UCSD-AML1 (cell line): ENCODE measurements around the gene FGF1.

Experiments
- DNase-seq: peaks from one replicate; lab custom pipeline; 2025; ENCODE audit not compliant: unreplicated experiment; lab: John Stamatoyannopoulos, UW

Gene FGF1

DNA sequence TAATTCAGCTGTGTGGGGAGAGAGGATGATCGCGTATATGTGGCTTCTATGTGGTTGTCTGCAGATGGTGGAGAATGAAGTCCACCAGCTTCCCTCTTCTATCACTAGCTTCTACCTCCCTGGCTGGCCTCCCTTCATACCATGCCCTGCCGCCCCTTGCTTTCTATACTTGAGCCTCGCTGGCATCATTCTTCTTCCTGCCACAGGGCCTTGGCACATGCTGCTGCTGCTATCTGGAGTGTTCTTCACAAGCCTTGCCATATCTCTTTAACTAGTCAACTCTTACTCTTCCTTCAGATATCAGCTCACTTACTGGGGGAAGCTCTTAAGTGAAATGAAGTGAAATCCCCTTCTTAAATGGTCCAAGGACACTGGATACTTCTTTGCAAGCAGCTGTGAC, 100.4 kb downstream of the FGF1 start:
- DNase-seq, result no peak

DNA sequence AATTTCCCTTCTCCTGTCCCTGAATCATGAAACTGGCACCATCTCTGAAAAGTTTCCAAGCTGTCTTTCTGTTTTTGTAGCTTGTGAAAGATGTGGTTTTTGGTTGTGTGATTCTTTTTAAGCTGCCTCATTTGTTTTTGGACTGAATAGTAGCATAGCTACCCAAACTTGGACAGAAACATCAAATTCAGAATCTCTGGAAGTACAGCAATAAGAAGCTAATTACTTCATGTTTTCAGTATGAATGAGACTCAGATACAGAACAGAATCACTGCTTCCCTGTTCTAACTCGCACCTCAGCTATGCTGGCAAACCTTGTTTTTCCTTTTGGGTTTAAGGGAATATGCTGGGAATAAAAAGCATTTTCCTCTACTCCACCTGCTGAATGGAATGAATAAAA, 101.0 kb downstream of the FGF1 start:
- DNase-seq, result no peak

DNA sequence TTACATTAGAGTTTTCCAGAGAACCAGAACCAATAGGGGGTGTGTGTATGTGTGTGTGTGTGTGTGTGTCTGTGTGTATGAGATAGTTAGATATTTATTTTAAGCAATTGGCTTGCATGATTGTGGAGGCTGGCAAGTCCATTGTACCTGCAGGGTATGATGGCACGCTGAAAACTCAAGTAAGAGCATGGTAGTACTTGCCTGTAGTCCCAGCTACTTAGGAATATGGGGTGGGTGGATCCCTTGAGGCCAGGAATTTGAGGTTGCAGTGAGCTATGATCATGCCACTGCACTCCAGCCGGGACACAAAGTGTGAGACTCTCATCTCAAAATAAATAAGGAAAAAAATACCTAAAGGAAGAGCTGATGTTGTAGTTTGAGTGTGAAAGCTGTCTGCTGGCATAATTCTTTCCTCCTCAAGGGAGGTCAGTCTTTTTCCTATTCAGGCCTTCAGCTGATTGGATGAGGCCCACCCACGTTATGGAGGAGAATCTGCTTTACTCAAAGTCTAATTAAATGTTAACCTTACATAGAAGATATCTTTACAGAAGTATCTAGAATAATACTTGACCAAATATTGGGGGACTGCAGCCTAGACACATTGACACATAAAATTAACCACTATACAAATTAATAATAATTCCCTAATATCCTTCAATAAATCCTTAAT, 107.6 kb downstream of the FGF1 start:
- no peak for DNase-seq

DNA sequence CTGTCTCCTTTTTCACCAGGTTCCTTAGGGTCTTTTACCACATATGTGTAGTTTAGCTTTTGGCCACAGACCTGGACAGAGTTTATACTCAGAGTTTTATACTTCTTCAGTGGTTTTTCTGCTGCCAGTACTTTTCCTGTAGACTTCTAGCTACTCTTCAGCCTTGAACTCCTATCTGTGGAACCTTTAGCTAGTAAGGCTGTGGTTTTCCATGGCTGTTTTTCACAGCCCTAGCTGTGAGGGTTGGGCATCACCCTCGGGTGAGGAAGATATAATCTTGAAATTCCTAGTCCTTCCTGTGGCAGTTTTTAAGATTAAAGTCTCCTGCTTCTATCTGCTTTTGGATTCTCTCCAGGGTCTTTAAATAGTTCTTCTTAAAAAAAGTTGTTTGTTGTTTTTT, 109.1 kb downstream of the FGF1 start:
- no peak for DNase-seq

DNA sequence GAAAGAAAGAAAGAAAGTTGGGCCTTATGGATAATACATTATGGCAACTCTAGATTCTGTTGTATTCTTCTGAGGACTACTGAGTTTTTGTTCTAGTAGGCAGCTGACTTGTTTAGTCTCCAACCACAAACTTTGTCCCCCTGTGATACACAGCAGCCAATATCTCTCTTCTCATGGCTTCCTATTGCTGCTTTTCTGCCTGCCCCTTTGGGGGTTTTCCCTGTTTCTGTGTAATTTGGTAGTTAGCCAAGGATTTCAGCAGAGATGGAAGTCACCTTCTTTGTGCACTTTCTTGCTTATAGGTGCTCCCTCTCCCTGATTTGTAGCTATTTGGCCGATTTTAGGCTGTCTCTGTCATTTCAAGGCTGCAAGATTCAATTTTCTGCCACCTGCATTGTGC, 109.6 kb downstream of the FGF1 start:
- DNase-seq, result no peak

DNA sequence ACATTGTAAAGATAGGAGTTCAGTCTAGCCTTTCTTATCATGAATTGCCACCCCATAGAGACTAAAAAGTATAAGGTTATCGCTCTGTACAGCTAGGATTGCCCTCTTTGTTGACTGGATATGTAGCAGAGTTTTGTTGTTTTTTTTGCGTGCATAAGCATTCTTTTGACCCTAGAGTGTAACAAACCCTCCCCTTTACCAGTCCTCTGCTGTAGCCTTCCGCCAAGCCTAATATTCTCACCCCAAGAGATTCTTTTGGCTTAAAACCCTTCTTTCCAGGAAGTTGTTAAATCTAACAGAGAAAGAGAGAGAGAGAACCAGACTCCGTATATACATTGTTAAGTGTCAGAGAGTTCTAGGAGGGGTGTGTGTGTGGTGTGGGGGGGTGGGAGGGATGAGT, 113.9 kb downstream of the FGF1 start:
- DNase-seq, result no peak

DNA sequence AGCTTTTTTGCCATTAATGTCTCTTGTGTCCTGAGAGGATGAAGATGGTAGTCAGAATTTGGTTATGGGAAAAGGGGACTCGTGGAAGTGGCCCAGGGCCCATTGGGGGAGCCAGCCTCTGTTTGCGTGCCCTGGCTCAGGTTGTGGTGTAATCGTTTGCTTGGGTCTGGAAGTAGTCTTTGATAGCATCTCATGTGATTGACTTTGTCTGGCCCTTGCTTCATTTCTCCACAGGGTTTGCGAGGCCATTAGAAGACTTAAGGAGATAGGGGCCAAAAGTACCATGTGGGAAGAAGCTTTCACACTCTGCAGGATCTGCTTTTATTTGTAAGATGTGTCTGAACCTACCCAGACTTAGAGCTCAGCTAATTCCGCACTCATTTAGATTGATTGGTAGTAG, 114.5 kb downstream of the FGF1 start:
- no peak for DNase-seq

DNA sequence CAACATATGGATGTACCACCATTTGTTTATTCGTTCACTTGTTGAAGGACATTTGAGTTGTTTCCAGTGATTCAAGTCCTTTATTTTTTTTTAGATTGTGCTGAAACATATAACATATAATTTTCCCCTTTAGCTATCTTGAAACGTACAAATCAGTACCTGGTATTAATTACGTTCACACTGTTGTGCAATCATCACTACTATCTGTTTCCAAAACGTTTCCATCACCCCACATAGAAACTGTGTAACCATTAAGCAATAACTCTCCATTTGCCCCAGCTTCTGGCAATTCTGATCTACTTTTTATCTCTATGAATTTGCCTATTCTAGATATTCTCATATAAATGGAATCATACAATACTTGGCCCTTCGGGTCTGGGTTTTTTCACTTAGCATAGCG, 116.0 kb downstream of the FGF1 start:
- no peak for DNase-seq

DNA sequence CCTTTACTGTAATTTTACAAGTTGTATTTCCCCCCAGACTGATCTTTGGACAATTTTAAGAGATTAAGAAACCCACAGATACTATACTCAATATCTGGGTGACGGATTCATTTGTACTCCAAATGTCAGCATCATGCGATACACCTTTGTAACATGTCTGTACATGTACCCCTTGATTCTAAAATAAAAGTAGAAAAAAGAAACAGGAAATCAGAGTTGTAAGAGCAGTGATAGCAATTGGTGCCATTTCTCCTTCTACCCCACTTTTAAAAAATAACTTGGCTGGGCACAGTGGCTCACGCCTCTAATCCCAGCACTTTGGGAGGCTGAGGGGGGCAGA, 116.9 kb downstream of the FGF1 start:
- DNase-seq, result no peak

DNA sequence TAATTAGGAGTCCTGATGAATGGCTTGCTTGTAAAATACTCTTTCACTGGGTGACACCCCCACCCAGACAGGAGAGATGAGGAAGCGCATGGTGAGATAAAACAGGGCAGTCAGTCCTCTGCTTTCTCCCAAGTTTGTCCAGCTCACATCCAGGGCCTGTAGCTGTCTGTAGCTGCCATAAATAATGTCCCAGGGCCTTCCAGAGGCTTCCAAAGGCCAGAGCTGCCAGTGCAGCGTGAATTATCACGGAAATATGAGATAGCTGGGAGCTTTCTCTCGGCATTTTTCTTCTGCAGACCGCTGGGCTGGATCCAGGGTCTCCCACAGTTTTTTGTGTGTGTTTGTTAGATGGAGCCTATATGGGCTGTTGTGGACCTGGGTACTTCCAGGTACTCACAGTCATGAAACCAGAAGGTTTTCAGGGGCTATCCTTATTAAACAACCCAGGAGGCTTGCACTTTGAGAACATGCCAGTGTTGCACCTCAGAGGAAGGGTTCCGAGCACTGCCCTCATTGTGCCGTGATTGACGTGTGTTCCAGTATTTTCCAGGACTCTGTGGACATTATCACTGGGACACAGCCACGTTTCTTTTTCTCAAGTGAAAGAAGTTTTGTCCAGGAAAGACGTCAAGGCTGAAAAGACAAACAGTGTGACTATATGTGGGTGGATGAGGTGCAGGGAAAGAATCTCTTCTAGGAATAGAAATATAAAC, 117.5 kb downstream of the FGF1 start:
- no peak for DNase-seq

DNA sequence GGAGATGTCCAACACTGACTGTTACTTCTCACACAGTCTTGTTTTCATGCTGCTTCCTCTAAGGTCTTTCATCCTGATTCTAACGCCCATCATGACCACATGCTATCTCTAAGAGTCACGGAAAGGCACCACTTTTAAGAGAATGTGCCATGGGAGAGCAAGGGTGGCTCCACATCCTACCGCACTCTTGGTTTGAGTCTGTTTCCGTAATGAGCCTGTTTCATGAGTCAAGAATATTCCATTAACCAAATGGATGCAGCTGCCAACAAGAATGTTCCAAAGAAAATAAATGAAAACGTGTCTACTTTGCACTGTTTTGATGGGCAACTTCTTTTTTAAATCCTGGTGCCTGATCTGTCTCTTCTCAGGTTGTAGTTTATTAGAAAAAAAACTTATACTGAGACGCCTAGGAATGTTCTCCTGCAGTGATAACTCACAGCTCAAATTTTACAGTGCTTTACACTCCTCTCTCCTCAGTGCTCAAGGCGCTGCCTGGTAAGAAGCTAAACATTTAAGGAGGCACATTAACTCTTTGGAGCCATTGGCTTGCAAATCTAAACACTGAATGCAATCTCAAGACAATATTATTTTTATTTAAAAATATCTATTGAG, 124.3 kb downstream of the FGF1 start:
- no peak for DNase-seq

DNA sequence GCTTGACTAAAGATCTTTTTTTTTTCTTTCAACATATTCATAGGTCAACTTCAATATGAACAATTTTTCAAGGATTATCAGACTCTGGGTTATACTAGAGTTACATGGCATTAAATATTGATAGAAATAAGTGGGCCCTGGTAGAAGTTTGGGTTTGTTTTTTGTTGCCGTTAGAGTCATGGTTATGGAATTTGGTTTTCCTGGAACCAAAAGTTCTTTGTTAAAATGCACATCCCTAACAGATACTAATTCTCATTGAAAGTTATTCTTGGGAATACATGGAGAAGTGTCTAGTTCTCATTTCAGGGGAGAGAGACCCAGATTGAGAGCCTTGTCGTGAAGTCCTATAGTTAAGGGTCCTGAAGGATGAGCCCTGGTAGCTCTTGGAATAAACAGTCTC, 124.9 kb downstream of the FGF1 start:
- no peak for DNase-seq

DNA sequence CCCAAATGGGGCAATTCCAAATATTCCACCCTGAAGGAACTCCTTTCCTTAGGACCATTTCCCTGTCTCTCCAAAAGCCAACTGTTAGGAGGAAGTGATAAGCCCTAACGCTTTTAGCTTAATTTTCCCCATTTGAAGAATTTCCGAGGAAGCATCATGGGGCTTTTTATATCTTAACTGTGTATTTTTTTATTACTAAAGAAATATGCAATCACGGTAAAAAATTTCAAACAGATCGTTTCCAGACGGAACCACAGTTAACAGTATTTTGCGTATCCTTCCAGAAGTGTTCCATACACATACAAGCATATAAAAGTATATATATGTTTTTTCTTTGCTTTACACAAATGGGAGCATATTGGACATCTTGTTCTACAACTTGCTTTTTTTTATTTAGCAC, 133.8 kb downstream of the FGF1 start:
- no peak for DNase-seq

DNA sequence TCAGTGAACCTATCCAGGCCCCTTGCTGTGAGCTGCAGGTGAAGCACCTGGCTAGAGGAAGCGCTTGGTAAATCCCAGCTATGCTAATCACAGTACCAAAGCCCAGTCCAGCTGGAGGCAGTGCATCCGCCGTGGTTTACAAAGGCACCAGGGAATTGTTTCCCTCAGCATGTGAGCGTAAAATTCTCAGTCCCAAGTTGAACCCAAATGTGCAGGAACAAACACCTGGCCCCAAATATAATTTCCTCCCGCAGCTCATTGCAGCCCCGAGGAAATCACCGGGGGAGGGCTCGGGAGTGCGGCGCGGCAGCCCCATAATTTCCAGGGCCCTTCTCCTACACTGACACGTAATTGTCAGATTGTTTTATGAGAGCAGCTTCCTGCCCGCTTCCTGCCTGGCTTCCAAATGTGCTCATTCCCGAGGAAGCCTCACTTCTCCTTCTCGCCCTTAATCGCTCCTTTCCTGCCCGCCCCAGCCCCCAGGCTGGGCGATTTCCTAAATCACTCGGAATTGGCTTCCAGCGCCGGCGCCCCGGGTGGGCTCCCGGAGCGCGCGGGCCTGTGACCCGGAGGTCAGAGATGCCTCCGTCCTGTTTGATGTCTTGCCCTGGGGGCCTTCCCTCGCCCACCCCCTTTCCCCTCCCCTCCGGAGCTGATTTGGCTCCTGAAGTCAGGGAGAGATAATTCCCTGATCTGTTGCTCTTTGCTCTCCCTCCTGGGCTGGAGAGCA, 134.4 kb downstream of the FGF1 start:
- no peak for DNase-seq

DNA sequence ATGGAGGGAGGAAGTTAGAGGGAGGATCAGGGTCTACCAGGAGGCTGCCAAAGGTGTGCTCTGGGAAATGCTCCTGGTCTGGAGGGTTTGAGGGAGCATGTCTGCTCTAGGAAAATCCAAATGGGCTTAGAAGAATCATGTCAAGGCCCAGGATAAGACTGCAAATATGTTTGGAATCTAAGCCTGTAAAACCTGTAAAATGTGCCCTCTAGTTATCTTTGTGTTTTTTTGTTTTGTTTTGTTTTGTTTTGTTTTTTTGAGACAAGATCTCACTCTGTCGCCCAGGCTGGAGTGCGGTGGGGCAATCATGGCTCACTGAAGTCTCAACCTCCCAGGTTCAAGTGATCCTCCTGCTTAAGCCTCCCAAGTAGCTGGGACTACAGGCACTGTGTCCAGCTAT, 135.4 kb downstream of the FGF1 start:
- DNase-seq, result no peak

DNA sequence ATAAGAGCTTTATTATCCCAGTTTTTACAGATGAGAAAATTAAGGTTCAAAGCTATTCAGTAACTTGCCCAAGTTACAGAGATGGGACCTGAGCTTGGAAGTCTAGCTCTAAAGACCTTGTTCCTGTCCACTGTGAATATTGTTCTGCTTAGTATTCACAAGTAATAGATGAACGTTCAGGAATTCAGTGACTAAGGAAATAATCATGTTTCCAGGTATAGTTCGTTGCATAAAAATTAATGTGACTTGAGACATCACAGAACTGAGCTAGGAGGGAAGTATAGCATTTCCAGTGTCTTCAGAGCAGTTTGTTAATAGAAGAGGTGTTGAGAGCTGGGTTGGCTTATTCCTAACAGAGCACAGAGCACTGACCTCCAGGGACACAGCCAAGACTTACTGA, 136.1 kb downstream of the FGF1 start:
- DNase-seq, result no peak

DNA sequence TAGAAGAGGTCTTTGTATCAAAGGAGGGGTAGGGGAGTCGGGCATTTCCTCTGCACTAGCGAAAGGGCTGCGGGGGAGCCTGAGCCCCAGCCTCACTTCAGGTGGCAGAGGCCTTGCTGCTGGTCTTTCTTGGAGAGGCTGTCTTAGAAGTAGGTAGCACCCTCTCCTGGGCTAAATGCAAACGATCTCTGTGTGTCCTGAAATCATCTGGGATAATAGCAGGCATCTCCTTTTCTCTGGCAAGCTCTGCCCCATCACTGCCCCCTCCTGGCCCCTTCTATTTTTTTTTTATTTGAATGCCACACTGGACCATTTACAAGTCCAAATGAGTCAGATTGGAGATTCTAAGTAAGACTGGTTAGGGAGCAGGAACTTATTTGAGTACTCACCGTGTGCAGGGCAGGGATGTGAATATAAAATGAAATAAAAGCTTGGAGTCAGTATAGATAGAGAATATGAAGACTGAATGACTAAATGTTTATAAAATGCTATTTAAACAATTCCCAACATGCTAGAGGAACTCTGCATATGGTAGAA, 137.1 kb downstream of the FGF1 start:
- peak; percentile 16 for DNase-seq

DNA sequence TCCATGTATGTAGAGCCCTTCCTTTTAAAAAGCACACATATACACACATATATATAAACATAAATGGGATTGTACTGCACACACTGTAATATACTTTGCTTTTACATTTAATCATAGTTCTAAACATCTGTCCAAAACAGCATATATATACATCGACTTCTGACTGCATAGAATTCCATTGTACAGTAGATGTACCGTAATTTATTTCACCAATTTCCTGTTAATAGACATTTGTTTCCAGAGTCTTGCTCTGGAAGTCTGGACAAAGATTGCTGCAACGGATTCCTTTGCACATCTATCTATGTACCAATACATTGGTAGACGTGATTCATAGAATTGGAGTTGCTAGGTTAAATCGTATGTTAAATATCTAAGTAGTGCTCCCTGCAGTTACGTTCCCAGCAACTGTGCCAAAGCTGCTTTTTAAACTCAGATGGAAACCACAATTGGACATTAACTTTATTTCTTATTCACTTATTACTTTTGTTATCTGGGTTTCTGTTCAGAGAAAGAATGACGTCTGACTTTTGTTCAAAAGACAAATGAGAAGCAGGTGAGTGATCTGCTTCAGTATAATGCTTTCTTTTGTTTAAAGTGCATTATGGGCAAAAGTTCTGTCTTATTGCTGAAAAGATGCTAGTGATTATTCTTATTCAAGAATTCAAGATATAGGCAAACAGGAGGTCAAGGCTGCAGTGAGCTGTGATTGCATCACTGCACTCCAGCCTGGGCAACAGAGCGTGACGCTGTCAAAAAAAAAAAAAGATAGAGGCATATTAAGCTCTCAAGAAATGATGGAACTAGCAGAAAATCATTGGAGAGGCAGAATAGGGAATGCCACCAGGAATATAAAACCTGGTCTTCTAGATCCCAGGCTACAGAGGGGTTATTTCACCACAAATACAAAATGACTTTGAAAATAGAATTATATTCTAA, 138.2 kb downstream of the FGF1 start:
- DNase-seq, result no peak

DNA sequence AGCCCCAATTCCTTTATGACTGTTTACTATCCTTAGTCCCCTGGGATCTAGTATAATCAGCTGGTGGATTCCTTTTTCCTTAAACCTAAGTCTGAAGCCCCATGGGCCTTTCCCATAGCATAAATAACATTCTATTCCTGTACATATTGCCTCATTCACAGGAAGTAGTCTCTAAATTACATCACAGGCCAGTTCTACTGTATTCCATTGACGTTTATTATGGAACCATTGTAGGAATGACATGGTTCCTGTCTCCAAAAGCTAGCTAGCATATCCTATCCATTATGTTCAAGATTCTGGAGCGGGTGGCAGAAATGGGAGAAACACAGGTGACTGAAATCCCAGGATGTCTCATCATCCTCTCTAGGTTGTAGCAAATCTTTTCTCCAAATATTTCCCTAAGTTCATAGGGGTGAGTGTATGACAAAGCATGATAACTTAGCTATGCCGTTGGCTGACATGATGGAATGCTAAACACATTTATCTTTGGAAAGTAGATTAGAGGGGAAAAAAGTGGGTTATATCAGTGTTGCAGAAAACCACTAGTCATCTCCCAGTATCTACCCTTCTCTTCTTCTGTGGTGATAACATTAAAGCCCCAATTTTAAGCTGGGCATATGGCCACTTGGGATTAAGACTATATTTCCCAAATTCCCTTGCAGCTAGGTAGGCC, 140.1 kb downstream of the FGF1 start:
- DNase-seq, result no peak
